ENCODE data around the gene LRCH1.

DNA sequence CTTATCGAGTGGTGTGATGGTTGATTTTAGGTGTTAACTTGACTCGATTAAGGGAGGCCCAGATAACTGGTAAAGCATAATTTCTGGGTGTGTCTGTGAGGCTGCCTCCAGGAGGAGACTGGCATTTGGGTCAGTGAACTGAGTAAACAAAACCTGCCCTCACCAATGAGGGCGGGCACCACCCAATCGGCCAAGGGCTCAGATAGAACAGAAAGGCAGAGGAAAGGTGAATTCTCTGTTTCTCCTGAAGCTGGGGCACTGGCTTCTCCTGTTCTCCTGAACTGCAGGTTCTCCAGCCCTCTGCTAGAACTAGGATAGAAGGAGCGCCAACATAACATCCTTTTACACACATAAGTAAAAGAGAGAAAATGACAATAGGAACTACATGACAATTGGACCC lies 208.9 kb downstream of the LRCH1 start:
- TF ChIP-seq REST (IDR thresholded peaks at IDR 0.05; ENCODE audit: low read depth) (no peak), YY1 (IDR thresholded peaks at IDR 0.05; ENCODE audit: low read depth) (no peak), CEBPB (IDR thresholded peaks at IDR 0.05) (no peak), TEAD4 (IDR thresholded peaks at IDR 0.05) (no peak), TCF12 (IDR thresholded peaks at IDR 0.05; ENCODE audit: low read depth) (no peak)
